IMR-90 (cell line): ENCODE results near the gene TMEM62. TPM values are rescaled to one million over a fixed set of nuclear protein-coding genes. Genes with fewer than 3 reads are reported as not detected.

ENCODE experiments used
- ATAC-seq: fragments of 200-7000 bp; cut with Tn5 transposase; 2 replicates; pipeline ENCODE4 v1.9.1; 2020; ENCODE audit warnings: low read depth, mild to moderate bottlenecking, moderate library complexity
- BruUV-seq: library from RNA; stranded (reverse); fragments of 400-500 nt; replicated peaks from 2 replicates; lab custom pipeline; 2021; lab: Mats Ljungman, UMichigan
- CTCF ChIA-PET: fragments of 300-600 bp; formaldehyde crosslinking; extraction: SDS; loops from one replicate; lab custom pipeline; 2021; ENCODE audit warnings: antibody characterized with exemption; lab: Yijun Ruan, JAX
- POLR2A ChIA-PET: fragments of 300-600 bp; sonication (Branson Sonifier 250); formaldehyde crosslinking; loops from one replicate; lab custom pipeline; 2022; ENCODE audit warnings: antibody characterized with exemption; ENCODE audit not compliant: unreplicated experiment; lab: Charles Lee
- DNase-seq: peaks from one replicate; pipeline ENCODE4 v3.0.0; 2013
- H2AFZ ChIP-seq: replicated peaks from 2 replicates; pipeline ENCODE3; 2013; ENCODE audit warnings: low read length, mild to moderate bottlenecking; ENCODE audit not compliant: poor library complexity
- H2AK5ac ChIP-seq: 2 replicates; pipeline ENCODE4 v1.6.1; 2013; ENCODE audit warnings: low read depth, low read length, inconsistent platforms
- H2AK9ac ChIP-seq: replicated peaks from 2 replicates; pipeline ENCODE3; 2013; ENCODE audit warnings: mild to moderate bottlenecking, low read depth, low read length, moderate library complexity; ENCODE audit not compliant: poor library complexity
- H2BK120ac ChIP-seq: 2 replicates; pipeline ENCODE4 v1.6.1; 2013; ENCODE audit warnings: low read depth, low read length, inconsistent platforms
- H2BK15ac ChIP-seq: 3 replicates; pipeline ENCODE4 v1.6.1; 2013; ENCODE audit warnings: low read depth, low read length, inconsistent platforms
- H2BK20ac ChIP-seq: 2 replicates; pipeline ENCODE4 v1.6.1; 2013; ENCODE audit warnings: low read depth, mild to moderate bottlenecking, inconsistent platforms, low read length, moderate library complexity
- H2BK5ac ChIP-seq: 2 replicates; pipeline ENCODE4 v1.6.1; 2013; ENCODE audit warnings: mild to moderate bottlenecking, low read depth, low read length, inconsistent platforms; ENCODE audit not compliant: poor library complexity, severe bottlenecking
- H3K14ac ChIP-seq: replicated peaks from 2 replicates; pipeline ENCODE4 v1.6.1; 2013; ENCODE audit warnings: low read depth, low read length, inconsistent platforms
- H3K18ac ChIP-seq: 2 replicates; pipeline ENCODE4 v1.6.1; 2013; ENCODE audit warnings: low read depth, low read length, control low read depth
- H3K23ac ChIP-seq: 2 replicates; pipeline ENCODE4 v1.6.1; 2013; ENCODE audit warnings: low read depth, low read length, inconsistent platforms
- H3K27ac ChIP-seq: 2 replicates; pipeline ENCODE4 v1.5.1; 2013; ENCODE audit warnings: mild to moderate bottlenecking, control low read depth, low read length; ENCODE audit not compliant: insufficient read depth
- H3K27me3 ChIP-seq: 2 replicates; pipeline ENCODE4 v1.6.1; 2013; ENCODE audit warnings: low read length; ENCODE audit not compliant: control insufficient read depth, insufficient read depth
- H3K36me3 ChIP-seq: 2 replicates; pipeline ENCODE4 v1.6.1; 2013; ENCODE audit warnings: low read length, mixed read lengths; ENCODE audit not compliant: control insufficient read depth, insufficient read depth
- H3K4ac ChIP-seq: 2 replicates; pipeline ENCODE4 v1.6.1; 2013; ENCODE audit warnings: low read depth, low read length, inconsistent platforms
- H3K4me1 ChIP-seq: 2 replicates; pipeline ENCODE4 v1.6.1; 2013; ENCODE audit warnings: low read length, mixed read lengths; ENCODE audit not compliant: control insufficient read depth, insufficient read depth
- H3K4me2 ChIP-seq: 2 replicates; pipeline ENCODE4 v1.6.1; 2013; ENCODE audit warnings: low read depth, mild to moderate bottlenecking, control low read depth, low read length, moderate library complexity
- H3K4me3 ChIP-seq: 2 replicates; pipeline ENCODE4 v1.5.1; 2013; ENCODE audit warnings: low read depth, mild to moderate bottlenecking, control low read depth, low read length, moderate library complexity; ENCODE audit not compliant: insufficient read depth
- H3K56ac ChIP-seq: 2 replicates; pipeline ENCODE4 v1.6.1; 2013; ENCODE audit warnings: low read length, inconsistent platforms; ENCODE audit not compliant: insufficient read depth; ENCODE audit errors: extremely low read depth
- H3K79me1 ChIP-seq, 2 experiments: 2 replicates each; pipeline ENCODE4 v1.6.1; 2013; ENCODE audit warnings: low read length in 2 of 2, inconsistent platforms in 1 of 2, low read depth in 1 of 2
- H3K9ac ChIP-seq: 2 replicates; pipeline ENCODE4 v1.6.1; 2013; ENCODE audit warnings: low read depth, low read length, control low read depth
- H3K9me1 ChIP-seq: 2 replicates; pipeline ENCODE4 v1.6.1; 2013; ENCODE audit warnings: low read length, inconsistent platforms; ENCODE audit not compliant: insufficient read depth
- H3K9me3 ChIP-seq: 2 replicates; pipeline ENCODE4 v1.6.1; 2013; ENCODE audit warnings: low read length; ENCODE audit not compliant: control insufficient read depth, insufficient read depth
- H4K20me1 ChIP-seq: 2 replicates; pipeline ENCODE4 v1.6.1; 2013; ENCODE audit warnings: low read length, inconsistent platforms; ENCODE audit not compliant: insufficient read depth
- H4K5ac ChIP-seq: 2 replicates; pipeline ENCODE4 v1.6.1; 2013; ENCODE audit warnings: mild to moderate bottlenecking, low read depth, low read length, control low read depth
- H4K8ac ChIP-seq, 2 experiments: 2 replicates each; pipeline ENCODE4 v1.6.1; 2013; ENCODE audit warnings: low read depth in 2 of 2, low read length in 2 of 2, control low read depth in 1 of 2, inconsistent platforms in 1 of 2
- H4K91ac ChIP-seq: 2 replicates; pipeline ENCODE4 v1.6.1; 2013; ENCODE audit warnings: low read depth, low read length, inconsistent platforms; ENCODE audit not compliant: insufficient read depth
- BHLHE40 ChIP-seq: fragments of 150-350 bp; IDR thresholded peaks from 2 replicates; pipeline ENCODE4 v1.6.1; 2016; ENCODE audit warnings: mild to moderate bottlenecking, low read depth, low read length
- CHD1 ChIP-seq: IDR thresholded peaks from 2 replicates; pipeline ENCODE4 v1.6.1; 2012; ENCODE audit warnings: low read depth, low read length, improper control_type of control experiment
- FOS ChIP-seq: fragments of 150-350 bp; IDR thresholded peaks from 2 replicates; pipeline ENCODE4 v1.6.1; 2016; ENCODE audit warnings: low read depth, low read length
- MAFK ChIP-seq: IDR thresholded peaks from 2 replicates; pipeline ENCODE4 v1.6.1; 2012; ENCODE audit warnings: low read depth, low read length, improper control_type of control experiment
- MXI1 ChIP-seq: IDR thresholded peaks from 2 replicates; pipeline ENCODE4 v1.6.1; 2012; ENCODE audit warnings: low read depth, mild to moderate bottlenecking, low read length, moderate library complexity, borderline replicate concordance
- NFE2L2 ChIP-seq: fragments of 150-350 bp; IDR thresholded peaks from 2 replicates; pipeline ENCODE4 v1.6.1; 2016; ENCODE audit warnings: low read depth, mild to moderate bottlenecking, low read length
- POLR2A ChIP-seq: IDR thresholded peaks from 2 replicates; pipeline ENCODE4 v1.6.1; 2012; ENCODE audit warnings: mild to moderate bottlenecking, low read depth, low read length
- SMC3 ChIP-seq: fragments of 150-350 bp; IDR thresholded peaks from 2 replicates; pipeline ENCODE4 v1.6.1; 2016; ENCODE audit warnings: low read depth, mild to moderate bottlenecking, antibody characterized with exemption, low read length, moderate library complexity
- dilution Hi-C: fragments of 300-500 bp; cut with HindIII; formaldehyde crosslinking; loops from one replicate; pipeline ENCODE4 v1.14.3; 2018; ENCODE audit warnings: low sequenced_read_pairs; ENCODE audit not compliant: unreplicated experiment
- in situ Hi-C: fragments of 300-500 bp; cut with MboI; formaldehyde crosslinking; loops from 3 replicates; pipeline ENCODE4 v1.14.3; 2019; ENCODE audit warnings: low sequenced_read_pairs, inconsistent platforms, mixed read lengths
- intact Hi-C: fragments of 100-400 bp; cut with micrococcal nuclease; formaldehyde crosslinking; loops from 2 replicates; pipeline ENCODE4 v1.10.0; 2022
- polyA plus RNA-seq, 3 experiments: library from polyadenylated mRNA; depleted of rRNA; stranded (reverse); fragments of >200 nt; gene quantifications; 2 replicates each; pipeline ENCODE4 v1.2.3, GENCODE V29; 2012; ENCODE audit warnings: low replicate concordance in 1 of 3
- total RNA-seq: library from RNA; depleted of rRNA; stranded (reverse); fragments of >200 nt; gene quantifications from 2 replicates; pipeline ENCODE4 v1.2.3, GENCODE V29; 2012
- TF ChIP-seq, protein P1 (sequence below): fragments of 150-350 bp; IDR thresholded peaks from 2 replicates; pipeline ENCODE4 v1.6.1; 2017; ENCODE audit warnings: mild to moderate bottlenecking, antibody characterized with exemption, low read length, low read depth

TMEM62 gene
- total and polyA plus RNA-seq, 2 of the 4 experiments (the other 2 are of a cell fraction) = 3.7 to 5.6 TPM

DNA sequence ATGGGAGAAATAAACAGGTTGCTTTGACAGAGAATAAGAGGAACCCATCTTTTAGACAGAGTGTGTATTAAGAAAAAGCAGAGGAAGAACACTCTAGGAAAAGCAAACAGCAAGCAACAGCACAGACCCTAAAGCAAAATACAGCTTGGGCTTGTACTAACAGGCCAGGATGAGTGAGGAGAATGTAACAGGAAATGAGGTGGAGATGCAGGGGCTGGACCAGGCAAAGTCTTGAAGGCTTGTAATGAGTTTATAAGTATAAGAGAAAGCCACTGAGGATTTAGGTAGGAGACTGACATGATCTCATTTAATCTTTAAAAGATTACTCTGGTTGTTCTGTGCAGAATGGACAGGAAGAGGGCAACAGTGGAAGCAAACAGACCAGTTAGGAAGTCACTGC lies 32.4 kb upstream of the TMEM62 start:
- no peak overlapping the region for H2AK9ac ChIP-seq
- H3K4ac ChIP-seq = no peak overlapping the region
- dilution Hi-C loops = no loop called here
- no peak overlapping the region for H3K27ac ChIP-seq
- TF ChIP-seq, protein P1, sequence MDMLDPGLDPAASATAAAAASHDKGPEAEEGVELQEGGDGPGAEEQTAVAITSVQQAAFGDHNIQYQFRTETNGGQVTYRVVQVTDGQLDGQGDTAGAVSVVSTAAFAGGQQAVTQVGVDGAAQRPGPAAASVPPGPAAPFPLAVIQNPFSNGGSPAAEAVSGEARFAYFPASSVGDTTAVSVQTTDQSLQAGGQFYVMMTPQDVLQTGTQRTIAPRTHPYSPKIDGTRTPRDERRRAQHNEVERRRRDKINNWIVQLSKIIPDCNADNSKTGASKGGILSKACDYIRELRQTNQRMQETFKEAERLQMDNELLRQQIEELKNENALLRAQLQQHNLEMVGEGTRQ = no peak
- no peak for TF ChIP-seq FOS
- no peak for TF ChIP-seq CHD1
- TF ChIP-seq POLR2A = no peak
- no peak for TF ChIP-seq MAFK
- no peak for TF ChIP-seq BHLHE40
- no peak for TF ChIP-seq SMC3
- TF ChIP-seq NFE2L2 = no peak
- TF ChIP-seq MXI1 = no peak
- peaks cover 4% of the 10 kb centered on the region; the same call in 1 of the 2 replicates for H3K9me1 ChIP-seq
- H3K4me2 ChIP-seq = no peak overlapping the region
- H3K18ac ChIP-seq = no peak overlapping the region
- BruUV-seq = no TSS peak
- H2BK20ac ChIP-seq = no peak overlapping the region
- H4K8ac ChIP-seq = no peak overlapping the region
- H3K79me1 ChIP-seq = peaks cover 29 to 73% of the 10 kb centered on the region in 2 experiments
- in situ Hi-C loops = no loop called here
- no peak overlapping the region for H2BK5ac ChIP-seq
- H3K36me3 ChIP-seq = peaks cover 14% of the 10 kb centered on the region
- intact Hi-C loops = no loop called here
- H3K14ac ChIP-seq = no peak overlapping the region
- H3K56ac ChIP-seq = no peak overlapping the region
- ATAC-seq = no peak
- no peak overlapping the region for H2AK5ac ChIP-seq
- H3K4me1 ChIP-seq = peaks cover 6% of the 10 kb centered on the region; the same call in 1 of the 2 replicates
- H2BK15ac ChIP-seq = no peak overlapping the region
- H4K5ac ChIP-seq = no peak overlapping the region
- H3K4me3 ChIP-seq = no peak overlapping the region
- CTCF ChIA-PET = no interaction called here
- no peaks in the 10 kb centered on the region for H3K9me3 ChIP-seq
- H3K27me3 ChIP-seq = no peaks in the 10 kb centered on the region
- H2BK120ac ChIP-seq = no peak overlapping the region
- no peak for DNase-seq
- POLR2A ChIA-PET = no interaction called here
- H3K23ac ChIP-seq = no peak overlapping the region
- no peak overlapping the region for H2AFZ ChIP-seq
- 0 out of 2 replicates have a peak, but pooled peaks cover 10% of the 10 kb centered on the region for H4K20me1 ChIP-seq
- no peak overlapping the region for H4K91ac ChIP-seq
- H3K9ac ChIP-seq = no peak overlapping the region
